ENCODE results near the gene TBCB.
A peak's percentile ranks its signal among the peaks of the same experiment; 100 is the strongest.

The TBCB gene

DNA sequence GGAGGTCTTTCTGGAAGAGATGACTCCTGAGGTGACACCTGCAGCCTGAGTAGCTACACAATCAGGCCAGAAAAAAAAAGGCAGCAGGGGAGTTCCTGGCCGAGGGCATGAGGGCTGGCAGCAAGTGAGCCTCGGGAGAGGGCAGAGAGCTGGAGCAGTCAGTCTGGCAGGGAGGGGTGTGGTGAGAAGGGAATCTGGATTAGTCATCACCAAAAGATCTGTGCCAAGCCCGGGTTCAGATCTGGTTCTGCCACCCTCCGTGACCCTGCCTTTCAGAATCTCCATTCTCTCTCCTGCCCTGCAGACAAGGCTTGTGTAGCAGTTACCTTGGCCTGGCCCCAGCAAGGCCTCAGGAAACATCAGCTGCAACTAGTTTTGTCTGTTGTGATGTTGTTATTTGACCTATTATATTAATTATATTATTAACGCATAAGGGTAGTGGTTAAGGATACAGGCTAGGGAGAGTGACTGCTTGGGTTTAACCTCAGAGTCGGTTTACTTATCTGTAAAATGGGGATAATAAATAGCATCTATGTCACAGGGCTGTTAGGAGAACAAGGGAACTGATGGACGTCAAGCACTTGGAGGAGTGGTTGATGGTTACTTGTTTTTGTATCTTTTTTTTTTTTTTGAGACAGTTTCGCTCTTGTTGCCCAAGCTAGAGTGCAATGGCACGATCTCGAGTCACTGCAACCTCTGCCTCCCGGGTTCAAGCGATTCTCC is 21.9 kb downstream of the TBCB start:
- DNase-seq (ENCODE audit: low read depth), result no peak

GRCh38 chr19:36139120-36139472 is 23.8 kb downstream of the TBCB start:
- no peak for DNase-seq (ENCODE audit: low read depth)

DNA sequence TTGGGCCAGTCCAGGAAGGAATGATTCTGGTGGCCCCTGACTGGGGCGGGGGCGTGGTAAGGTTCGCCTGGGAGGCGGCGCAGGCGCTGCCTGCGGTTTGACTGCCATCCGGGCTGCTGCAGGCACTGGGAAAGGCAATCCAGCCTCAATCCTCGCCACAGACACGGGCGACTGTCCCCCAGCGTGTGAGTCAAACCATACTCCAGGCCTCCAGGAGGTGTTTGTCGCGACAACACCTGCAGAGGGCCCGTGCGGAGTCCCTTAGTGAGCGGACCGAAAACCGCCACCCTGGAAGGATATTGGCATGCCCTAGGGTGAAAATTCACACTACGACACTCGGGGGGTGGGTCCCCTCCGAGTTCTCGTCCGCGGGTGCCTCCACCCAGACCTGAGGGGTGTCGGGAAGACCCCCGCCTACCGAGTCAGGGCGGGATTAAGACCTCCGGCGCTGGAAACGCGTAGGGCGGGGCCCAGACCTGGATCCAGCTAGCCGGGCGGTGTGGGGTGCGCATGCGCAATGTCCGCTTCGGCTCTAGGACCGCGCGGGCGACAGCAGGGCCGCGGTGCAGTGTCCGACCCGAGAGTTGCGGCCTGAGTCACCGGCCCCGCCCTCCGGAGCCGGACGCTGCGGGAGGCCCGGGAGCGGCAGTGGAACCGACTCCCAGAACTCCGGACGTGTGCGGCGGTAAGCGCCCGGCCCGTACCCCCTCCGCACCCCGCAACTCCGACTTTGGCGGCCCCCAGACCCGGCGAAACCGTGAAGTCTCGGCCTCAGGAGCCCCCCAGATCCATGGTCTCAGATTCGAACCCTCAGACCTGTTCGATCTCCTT is 24.4 kb downstream of the TBCB start, which contains the start of gene CAPNS1:
Gene CAPNS1 (plus strand): TSS at position 594 of the 831 bp plus-strand sequence. CDS start 946 bp downstream, outside the sequence.
- DNase-seq (ENCODE audit: low read depth), result peak; percentile 92

- DNase-seq (ENCODE audit: low read depth), result no peak
These were observed 25.2 kb downstream of the TBCB start for GRCh38 chr19:36140304-36141038.

DNA sequence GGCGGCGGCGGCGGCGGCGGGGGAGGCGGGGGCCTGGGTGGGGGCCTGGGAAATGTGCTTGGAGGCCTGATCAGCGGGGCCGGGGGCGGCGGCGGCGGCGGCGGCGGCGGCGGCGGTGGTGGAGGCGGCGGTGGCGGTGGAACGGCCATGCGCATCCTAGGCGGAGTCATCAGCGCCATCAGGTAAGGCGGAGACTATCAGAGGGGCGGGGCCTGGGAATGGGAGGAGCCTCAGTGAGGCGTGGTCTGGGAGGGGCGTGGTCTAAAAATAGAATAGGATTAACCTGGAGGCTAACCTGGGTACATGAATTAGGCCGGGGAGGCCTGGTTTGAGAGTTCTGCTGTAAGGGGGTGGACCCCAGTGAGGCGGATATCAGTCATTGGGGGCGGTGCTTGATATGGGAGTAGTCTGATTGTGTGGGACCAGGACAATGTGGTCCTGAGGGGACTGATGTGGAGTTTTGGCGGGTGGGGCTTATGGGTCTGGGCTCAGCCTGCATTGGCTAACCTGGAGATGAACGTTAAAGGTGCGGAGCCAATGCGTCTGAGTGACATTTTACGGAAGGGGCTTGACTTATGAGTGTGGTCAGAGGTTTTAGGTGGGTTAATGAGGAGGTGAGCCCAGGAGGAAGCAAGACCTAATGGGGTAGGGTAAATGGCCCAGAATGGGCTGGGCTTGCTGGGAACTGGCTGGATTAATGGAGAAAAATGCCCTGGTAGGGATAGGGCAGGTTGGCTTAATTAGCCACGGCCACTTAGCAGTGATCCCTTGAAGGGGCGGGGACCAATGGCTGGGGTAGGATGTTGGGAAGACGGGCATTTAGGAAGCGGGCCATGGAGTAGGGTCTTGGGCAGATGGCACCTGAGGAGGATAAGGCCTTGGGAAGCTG is 26.0 kb downstream of the TBCB start:
- DNase-seq (ENCODE audit: low read depth), result peak; percentile 66

DNA sequence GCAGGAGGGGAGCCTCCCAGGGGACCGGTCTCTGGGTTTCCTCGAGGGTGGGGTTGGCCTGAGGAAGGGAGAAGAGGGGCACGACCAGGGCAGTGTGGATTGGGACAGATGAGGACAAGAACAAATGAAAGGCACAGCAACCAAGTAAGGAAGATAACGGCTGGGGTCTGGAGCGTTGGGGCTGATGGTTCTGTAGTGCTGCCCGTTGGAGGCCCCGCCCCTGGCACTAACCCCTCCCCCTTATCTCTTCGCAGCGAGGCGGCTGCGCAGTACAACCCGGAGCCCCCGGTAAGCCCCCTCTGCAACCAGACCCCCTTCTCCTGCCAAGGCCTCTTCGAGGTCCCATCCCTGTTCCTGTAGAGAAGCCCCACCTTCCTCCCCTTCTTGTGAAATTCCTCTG is 26.8 kb downstream of the TBCB start:
- DNase-seq (ENCODE audit: low read depth), result no peak

DNA sequence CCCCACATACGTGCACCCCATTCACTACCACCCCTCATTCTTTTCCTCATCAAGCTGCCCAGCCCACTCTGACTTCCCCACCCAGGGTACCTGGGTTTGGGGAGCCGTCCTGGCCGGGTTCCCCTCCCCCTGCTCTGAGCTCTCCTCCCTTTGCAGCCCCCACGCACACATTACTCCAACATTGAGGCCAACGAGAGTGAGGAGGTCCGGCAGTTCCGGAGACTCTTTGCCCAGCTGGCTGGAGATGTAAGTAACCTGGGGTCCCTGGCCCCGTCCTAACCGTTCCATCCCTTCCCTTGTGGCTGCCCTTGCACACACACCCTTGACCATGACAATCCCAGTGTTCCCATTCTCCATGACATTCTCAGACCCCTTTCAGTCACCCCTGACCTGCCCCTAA is 27.2 kb downstream of the TBCB start:
- no peak for DNase-seq (ENCODE audit: low read depth)

- DNase-seq (ENCODE audit: low read depth), result no peak
These were observed 29.4 kb downstream of the TBCB start for GRCh38 chr19:36144624-36145023.

- no peak for DNase-seq (ENCODE audit: low read depth)
These were observed 34.6 kb downstream of the TBCB start for GRCh38 chr19:36149673-36150406.

DNA sequence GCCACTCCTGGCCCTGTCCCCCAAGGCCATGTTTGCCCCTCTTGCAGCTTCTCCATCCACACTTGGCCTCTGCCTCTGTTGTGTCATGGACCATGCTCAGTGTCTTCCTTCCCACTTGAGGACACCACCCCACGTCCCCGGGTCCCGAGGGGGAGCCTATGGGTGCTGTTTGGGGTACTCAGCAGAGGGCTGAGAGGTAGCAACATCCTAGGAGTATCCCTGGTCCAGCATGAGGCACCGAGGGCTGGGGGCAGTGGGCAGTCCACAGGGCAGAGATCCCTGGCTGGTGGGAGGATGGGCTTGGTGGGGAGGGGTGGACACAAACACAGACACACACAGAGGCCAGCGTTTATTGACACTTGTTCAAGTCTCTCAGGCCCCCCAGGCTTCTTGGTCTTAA is 35.3 kb downstream of the TBCB start:
- DNase-seq (ENCODE audit: low read depth), result no peak

DNA sequence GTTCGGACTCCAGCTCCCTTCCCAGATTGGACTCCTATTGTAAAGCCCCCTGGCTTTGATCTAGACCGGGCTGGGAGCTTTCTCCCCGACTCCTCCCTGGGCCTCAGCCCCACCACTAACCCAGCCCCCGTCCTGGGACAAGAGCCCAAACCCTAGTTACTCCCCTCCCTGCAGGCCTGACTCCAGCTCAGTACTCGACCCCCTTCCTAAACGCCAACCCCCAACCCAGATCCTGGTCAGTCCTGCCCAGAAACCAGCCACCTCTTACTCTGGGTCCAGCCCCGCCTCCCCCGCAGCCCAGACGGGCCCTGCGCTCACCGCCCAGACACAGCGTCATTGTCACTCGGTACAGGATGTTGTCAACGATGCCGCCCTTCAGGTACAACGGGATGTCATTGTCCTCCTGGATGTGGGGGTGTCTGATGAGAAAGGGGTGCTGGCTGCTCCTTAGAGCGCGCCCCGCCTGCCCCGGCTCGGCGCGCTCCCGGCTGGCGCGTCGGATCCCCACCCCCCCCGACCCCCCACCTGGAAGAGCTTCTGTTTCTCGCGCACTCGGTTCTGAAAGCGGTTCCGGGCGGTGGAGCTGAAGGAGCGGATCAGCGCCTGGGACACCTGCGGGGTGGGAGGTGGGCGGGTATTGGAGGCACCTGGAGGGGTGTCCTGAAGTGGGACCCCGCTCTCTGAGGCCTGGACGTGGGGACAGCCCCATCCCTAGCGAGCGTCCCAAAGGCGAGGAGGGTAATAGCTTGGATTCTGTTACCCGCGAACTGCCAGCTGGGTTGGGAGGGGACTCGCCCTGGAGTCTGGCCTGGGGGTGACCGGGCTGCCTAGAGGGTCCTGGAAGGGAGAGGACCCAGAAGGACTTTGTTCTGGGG is 36.1 kb downstream of the TBCB start:
- no peak for DNase-seq (ENCODE audit: low read depth)

- no peak for DNase-seq (ENCODE audit: low read depth)
These were observed 36.7 kb downstream of the TBCB start for GRCh38 chr19:36152019-36152351.

DNA sequence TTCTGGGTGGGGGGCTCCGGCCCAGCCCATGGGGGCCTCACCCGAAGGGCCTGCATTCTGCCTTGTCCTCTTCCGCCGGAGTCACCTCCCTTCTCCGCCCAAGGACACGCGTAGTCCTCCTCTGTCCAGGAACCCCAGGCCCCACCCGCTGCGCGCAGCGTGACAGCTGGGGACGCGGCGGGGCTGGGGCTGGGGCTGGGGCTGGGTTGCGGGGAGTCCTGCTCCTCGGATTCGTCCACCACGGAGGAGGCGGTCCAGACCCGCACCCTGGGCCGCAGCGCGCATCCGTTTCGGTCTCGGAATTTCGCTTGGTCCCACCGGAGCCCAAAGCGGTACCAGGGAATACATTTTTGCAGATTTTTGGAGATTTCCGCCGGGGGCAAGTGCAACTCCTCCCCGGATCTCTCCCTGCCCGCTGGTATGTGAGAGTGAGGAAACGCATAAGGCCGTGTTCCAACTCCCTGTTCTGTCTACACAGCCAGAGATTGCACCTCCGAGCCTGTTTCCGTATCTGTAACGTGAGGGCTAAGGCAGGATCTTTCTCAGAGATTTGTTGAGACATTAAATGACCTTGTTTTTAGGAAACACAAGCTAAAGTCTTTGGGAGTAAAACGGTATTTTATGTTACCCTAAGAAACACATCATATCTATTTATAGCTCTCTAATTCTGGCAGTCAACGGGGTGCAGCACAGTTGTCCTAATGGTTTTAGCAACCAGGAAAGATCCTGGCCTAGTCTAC is 37.3 kb downstream of the TBCB start, which contains the start of gene COX7A1:
Gene COX7A1 (minus strand): TSS at position 96 of the 740 bp plus-strand sequence. CDS start 40 bp downstream, at position 56.
- DNase-seq (ENCODE audit: low read depth), result no peak

- no peak for DNase-seq (ENCODE audit: low read depth)
These were observed 37.9 kb downstream of the TBCB start for GRCh38 chr19:36153126-36153525.

DNA sequence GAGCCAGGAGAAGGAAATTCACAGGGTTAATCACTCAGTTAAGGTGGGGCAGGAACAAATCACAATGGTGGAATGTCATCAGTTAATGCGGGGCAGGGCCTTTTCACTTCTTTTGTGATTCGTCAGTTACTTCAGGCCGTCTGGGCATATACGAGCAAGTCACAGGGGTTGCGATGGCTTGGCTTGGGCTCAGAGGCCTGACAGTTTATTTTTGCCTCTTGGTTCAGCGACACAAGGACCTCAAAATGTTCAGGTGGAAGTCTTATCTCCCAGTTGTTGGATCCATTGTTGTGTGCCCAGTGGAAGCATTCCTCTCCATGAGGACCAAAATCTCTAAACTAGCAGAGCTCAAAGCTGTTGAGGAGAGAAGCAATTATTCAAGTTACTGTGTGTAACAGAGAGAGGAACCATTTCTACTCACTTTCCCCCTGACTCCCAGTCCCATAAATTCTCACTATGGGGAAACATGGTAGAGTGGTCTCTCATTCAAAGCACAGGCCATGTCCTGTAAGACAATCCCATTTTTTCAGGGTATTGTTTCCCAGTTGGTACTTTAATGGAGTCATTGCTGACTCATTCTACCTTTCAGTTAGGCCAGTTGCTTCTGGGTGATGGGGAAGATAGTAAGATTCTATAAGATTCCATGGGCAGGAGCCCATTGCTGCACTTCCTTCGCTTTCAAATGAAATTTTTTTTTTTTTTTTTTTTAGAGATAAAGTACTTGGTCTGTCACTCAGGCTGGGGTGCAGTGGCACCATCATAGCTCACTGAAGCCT is 45.7 kb downstream of the TBCB start:
- DNase-seq (ENCODE audit: low read depth), result no peak

DNA sequence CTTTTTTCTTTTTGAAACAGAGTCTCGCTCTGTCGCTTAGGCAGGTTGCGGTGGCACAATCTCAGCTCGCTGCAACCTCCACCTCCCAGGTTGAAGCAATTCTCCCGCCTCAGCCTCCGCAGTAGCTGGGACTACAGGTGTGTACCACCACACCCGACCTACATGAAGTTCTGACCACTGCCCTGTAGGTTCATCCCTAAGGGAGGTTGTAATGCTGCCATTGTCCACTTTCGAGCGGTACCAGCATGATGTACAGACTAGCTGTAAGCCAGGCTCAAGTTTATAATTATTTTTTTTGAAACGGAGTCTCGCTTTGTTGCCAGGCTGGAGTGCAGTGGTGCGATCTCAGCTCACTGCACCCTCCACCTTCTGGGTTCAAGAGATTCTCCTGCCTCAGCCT is 48.5 kb downstream of the TBCB start:
- DNase-seq (ENCODE audit: low read depth), result no peak

DNA sequence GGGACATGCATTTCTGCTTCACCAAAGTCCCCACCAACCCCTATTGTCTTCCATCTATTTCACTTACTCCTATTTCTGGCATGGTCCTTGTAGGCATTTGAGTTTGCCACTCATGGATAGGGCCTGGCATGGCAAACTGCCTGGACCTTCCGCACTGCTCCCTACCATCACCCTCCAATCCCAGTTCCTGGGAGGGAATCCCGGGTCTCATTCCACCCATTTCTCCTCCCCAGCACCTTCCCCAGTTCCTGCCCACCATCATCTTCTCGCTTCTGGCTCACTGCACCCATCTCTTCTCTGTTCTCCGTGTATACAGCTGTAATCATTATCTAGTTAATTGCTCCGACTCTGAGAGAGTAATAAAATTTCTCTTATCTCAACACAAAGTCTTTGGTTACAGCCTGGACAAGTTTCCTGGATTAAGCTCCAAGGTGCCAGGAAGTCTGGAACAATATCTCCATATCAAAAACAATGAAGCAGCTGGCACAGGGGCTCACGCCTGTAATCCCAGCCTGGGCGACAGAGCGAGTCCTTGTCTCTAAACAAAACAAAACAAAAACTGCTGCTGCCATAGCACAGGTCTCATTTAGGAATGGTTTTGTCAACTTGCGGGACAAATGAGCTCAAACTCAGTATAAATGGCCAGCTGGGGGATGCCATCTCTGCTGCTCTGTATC is 54.0 kb downstream of the TBCB start:
- DNase-seq (ENCODE audit: low read depth), result no peak

DNA sequence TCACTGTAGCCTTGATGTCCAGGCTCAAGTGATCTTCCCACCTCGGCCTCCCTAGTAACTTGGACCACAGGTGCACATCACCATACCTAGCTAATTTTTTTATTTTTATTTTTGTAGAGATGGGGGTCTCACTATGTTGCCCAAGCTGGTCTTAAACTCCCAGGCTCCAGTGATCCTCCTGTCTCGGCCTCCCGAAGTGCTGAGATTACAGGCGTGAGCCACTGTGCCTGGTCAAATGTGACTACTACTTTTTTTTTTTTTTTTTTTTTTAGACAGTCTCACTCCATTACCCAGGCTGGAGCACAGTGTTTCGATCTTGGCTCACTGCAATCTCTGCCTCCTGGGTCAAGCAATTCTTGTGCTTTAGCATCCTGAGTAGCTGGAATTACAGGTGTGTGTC is 57.6 kb downstream of the TBCB start:
- no peak for DNase-seq (ENCODE audit: low read depth)

Data from stromal cell of bone marrow (primary cell).